HG03135 (cell line): Measurements from ENCODE around the gene GAL3ST2.
A peak's percentile ranks its signal among the peaks of the same experiment; 100 is the strongest.
"Not testable (repeated sequence)": the region's sequence is repeated elsewhere in the genome, so short reads cannot be mapped to it uniquely, and the experiment has no call there.

Source experiments
- ATAC-seq: cut with Tn5 transposase; IDR thresholded peaks from one replicate; pipeline ENCODE4 v1.9.1; 2021; ENCODE audit warnings: mild to moderate bottlenecking, moderate library complexity; ENCODE audit not compliant: unreplicated experiment

GAL3ST2 gene

DNA sequence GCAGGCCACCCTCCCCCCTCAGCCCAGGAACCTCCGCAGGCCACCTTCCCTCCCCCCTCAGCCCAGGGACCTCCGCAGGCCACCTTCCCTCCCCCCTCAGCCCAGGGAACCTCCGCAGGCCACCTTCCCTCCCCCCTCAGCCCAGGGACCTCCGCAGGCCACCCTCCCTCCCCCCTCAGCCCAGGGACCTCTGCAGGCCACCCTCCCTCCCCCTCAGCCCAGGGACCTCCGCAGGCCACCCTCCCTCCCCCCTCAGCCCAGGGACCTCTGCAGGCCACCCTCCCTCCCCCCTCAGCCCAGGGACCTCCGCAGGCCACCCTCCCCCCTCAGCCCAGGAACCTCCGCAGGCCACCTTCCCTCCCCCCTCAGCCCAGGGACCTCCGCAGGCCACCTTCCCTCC, 29.6 kb downstream of the GAL3ST2 start:
- not testable (repeated sequence) for ATAC-seq

DNA sequence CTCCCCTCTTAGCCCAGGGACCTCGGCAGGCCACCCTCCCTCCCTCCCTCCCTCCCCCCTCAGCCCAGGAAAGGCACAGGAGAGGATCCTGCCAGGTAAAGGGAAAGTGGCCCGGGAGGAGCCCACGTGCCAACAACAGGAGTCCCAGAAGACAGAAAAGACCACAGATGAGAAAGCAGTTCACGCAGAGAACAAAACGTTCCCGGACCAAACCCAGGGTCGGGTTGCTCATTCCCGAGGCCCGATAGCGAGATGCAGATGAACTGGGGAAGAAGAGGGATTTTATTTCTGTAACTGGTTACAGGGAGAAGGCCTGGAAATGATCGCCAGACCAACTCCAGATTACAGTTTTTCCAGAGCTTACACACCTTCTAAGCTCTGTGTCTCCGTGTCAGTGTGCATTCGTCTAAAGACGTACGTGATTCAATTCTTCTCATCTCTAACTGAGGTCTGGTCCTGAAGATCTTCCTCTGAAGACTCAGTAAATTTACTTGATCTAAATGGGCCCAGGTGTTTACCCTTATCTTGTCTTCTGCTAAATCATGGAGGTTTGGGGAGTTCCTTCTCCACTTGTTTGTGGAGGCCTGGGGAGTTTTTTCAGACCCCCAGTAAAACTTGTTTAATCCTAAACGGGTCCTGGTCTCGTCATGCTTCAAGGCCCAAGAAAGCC, 31.6 kb downstream of the GAL3ST2 start:
- ATAC-seq: no peak

DNA sequence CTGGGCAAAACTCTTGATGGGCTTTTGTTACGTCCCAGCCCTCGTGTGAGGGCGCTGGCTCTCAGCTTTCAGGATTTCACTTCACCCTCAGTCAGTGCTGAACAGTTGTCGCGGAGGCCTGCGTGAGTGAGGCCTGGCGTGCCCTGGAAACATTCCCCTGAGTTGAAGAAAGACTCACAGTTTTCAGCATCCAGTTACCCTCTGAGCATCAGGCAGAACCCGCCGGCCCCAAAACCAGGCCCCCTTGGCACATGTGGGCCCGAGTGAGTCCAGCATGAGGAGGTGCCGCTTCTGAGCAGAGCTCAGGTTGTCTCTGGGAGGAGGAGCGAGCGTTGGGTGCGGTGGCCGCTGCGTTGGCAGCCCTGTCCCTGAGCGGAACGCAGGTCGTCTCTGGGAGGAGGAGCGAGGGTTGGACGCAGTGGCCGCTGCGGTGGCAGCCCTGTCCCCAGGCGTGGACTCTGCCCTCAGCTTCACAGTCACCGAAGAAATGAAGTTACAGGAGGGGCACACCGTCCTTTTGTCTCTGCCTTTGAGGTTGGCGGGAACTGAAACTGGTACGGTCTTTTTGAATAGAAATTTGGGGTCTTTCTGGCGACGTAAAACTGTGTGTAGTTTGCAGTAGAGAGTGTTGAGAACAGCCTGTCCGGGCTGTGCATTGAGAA, 32.2 kb downstream of the GAL3ST2 start, which contains the start of gene NEU4:
Gene NEU4 (plus strand): TSS at position 473 of the 662 bp plus-strand sequence. CDS start 5,292 bp downstream, outside the sequence.
- ATAC-seq: no peak

DNA sequence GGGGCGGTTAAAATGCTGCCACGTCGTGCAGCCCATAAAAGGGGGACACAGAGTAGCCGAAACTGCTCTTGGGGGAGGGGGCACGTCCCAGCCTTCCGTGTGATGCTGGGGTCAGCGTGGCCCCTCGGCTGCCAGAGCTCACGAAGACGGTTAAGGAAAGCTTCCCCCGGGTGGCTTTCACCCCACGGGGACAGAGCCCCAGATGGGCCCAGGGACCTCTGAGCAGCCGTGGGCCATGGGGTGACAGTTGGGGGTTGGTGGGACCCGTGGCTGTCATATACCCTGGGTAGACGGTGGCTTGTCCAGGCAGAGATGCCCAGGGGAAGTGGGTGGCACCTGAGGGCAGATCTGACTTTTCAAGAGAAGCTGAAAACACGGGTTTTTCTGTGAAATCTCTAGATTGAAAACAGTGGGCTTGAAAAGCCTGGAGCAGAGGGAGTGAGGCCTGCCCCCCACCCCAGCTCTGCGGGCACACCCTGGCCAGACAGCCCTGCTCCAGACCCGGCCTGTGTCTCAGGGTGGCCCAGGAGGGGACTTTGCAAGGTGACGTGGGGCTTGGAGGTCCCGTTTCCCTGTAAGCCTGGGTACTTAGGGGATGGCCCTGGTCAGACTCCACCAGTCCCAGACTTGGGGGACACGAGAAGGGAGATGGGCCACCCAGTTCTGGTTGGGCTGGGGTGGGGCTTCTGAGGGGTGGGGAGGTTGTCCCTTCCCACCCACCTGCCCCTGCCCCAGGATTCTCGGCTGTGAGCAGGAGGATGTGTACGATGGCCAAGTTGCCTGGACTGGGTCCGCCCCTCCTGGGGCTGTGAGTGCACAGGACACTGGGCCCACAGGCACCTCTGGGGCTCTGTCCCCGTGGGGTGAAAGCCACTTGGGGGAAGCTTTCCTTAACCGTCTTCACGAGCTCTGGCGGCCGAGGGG, 33.0 kb downstream of the GAL3ST2 start:
- no peak for ATAC-seq

- ATAC-seq: no peak
Observed at GRCh38 chr2:241810307-241811200, 33.9 kb downstream of the GAL3ST2 start.

DNA sequence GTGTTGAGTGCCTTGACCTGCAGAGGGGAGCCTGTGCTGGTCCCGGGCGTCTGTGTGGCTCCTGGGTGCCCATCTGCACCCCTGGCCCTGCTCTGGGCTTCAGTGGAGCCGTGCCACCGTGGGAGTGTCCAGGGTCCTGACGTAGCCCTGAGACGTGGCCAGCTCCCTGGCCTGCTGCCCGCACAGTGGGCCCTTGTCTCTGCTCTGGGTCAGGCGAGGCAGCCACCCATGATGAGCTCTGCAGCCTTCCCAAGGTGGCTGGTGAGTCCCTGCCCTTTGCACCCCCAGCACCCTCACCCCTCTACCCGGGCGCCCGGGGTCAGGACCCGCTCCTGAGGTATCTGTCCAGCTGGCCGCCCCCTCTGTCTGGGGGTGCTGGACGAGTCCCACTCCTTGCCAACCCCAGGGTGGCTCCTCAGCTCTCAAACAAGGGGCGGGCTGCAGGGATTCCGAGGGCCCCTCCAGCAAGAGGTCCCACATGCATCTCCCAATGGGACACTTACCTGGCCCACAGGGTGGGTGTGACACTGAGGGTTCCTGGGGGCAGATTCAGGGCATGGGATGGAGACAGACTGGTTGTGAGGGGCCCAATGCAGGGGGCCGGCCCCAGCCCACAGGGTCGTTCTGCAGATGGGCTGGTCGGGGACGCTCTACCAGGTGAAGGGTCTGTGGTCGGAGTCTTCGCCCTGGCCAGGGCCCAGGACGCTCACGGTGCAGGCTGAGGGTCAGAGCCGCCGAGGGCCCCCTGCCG, 34.8 kb downstream of the GAL3ST2 start:
- no peak for ATAC-seq

- no peak for ATAC-seq
Observed at GRCh38 chr2:241811952-241812729, 35.5 kb downstream of the GAL3ST2 start.

DNA sequence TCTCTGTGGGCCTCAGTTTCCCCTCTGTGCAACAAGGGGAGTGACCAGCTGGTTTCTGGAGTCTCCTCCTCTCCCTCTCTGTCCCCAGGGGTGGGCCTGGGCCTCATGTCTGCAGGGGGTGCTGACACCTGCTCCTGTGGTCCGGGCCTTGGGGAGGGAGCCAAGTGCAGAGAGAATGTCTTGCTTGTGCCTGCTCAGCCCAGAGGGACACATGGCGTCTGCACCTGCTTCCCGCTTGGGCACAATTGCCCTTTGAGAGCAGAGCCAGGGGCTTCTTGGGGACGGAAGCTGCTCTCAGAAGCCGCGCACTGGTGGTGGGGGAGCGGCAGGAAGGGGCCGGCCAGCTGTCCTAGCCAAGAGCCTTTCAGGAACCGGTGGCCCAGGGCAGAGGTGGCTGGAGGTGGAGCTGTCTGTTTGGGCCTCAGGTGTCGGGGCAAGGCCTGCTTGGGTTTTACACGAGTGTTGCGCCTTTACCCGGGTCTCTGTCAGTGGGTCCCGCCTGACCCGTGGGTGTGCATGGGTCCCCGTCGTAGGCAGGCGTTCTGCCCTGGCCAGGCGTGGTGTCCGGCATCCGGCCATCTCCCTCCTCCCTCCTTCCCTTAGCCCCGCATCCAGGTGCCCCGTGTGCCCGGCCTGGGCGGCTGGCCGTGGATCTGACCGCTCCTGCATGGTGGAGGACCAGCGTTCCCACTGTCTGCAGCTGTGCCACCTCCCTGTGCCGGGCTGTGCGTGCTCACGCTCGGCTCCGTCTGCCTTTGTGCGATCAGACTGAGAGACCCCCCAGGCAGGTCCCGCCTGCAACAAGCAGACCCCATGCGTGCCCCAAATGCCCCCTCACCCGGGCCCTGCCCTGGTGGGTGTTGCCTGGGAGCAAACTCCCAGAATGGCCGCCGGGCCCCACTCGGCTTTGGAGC, 36.4 kb downstream of the GAL3ST2 start:
- ATAC-seq: no peak

GRCh38 chr2:241813644-241814392, 37.2 kb downstream of the GAL3ST2 start:
- peak; percentile 44 for ATAC-seq

DNA sequence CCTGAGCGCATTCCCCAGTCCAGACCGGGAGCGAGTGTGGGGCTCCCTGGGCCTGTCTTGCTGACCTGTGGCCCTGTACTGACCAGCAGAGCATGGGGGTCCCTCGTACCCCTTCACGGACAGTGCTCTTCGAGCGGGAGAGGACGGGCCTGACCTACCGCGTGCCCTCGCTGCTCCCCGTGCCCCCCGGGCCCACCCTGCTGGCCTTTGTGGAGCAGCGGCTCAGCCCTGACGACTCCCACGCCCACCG, 37.7 kb downstream of the GAL3ST2 start:
- no peak for ATAC-seq

- no peak for ATAC-seq
Observed at GRCh38 chr2:241814643-241815476, 38.2 kb downstream of the GAL3ST2 start.

GRCh38 chr2:241815477-241816430, 39.1 kb downstream of the GAL3ST2 start:
- no peak for ATAC-seq

DNA sequence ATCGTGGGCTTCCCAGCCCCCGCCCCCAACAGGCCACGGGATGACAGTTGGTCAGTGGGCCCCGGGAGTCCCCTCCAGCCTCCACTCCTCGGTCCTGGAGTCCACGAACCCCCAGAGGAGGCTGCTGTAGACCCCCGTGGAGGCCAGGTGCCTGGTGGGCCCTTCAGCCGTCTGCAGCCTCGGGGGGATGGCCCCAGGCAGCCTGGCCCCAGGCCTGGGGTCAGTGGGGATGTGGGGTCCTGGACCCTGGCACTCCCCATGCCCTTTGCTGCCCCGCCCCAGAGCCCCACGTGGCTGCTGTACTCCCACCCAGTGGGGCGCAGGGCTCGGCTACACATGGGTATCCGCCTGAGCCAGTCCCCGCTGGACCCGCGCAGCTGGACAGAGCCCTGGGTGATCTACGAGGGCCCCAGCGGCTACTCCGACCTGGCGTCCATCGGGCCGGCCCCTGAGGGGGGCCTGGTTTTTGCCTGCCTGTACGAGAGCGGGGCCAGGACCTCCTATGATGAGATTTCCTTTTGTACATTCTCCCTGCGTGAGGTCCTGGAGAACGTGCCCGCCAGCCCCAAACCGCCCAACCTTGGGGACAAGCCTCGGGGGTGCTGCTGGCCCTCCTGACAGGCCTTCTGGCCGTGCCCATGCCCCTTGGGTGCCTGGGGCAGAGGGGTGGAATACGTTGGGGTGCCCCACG, 40.0 kb downstream of the GAL3ST2 start:
- ATAC-seq: no peak

GRCh38 chr2:241817126-241817820, 40.7 kb downstream of the GAL3ST2 start:
- no peak for ATAC-seq
